Activated CD8-positive, alpha-beta T cell treated with anti-CD3 and anti-CD28 coated beads for 36 hours (primary cell): Measurements from ENCODE around the gene GPR31. TPM values are rescaled to one million over a fixed set of nuclear protein-coding genes. Genes with fewer than 3 reads are reported as not detected.

Source experiments
- ATAC-seq: fragments of 200-7000 bp; cut with Tn5 transposase; one replicate; pipeline ENCODE4 v1.10.0; 2021; ENCODE audit warnings: mild to moderate bottlenecking, moderate library complexity
- CTCF ChIA-PET: fragments of 350-600 bp; sonication (Branson Sonifier 250); formaldehyde crosslinking; loops from one replicate; lab custom pipeline; 2021; ENCODE audit warnings: antibody characterized with exemption; lab: Charles Lee
- POLR2A ChIA-PET: fragments of 350-600 bp; sonication (Branson Sonifier 250); formaldehyde crosslinking; loops from one replicate; lab custom pipeline; 2021; ENCODE audit warnings: antibody characterized with exemption; lab: Charles Lee
- DNase-seq: peaks from one replicate; pipeline ENCODE4 v3.0.0-alpha.2; 2020
- H3K27ac Mint-ChIP-seq: one replicate; pipeline ENCODE4 v1.8.0; 2021; ENCODE audit warnings: mild to moderate bottlenecking, mixed read lengths
- H3K27me3 Mint-ChIP-seq: one replicate; pipeline ENCODE4 v1.8.0; 2021; ENCODE audit warnings: mixed read lengths
- H3K36me3 Mint-ChIP-seq: one replicate; pipeline ENCODE4 v1.8.0; 2021; ENCODE audit warnings: low read depth, mixed read lengths
- H3K4me1 Mint-ChIP-seq: one replicate; pipeline ENCODE4 v1.8.0; 2021; ENCODE audit warnings: low read depth, mixed read lengths
- H3K4me3 Mint-ChIP-seq: one replicate; pipeline ENCODE4 v1.8.0; 2021; ENCODE audit warnings: mild to moderate bottlenecking, moderate library complexity, mixed read lengths
- H3K9me3 Mint-ChIP-seq: one replicate; pipeline ENCODE4 v1.8.0; 2021; ENCODE audit warnings: mixed read lengths
- intact Hi-C: fragments of 100-400 bp; cut with micrococcal nuclease; formaldehyde crosslinking; loops from one replicate; pipeline ENCODE4 v1.10.0; 2022
- total RNA-seq, 2 experiments: library from RNA; stranded (reverse); gene quantifications; one replicate each; pipeline ENCODE4 v1.2.3, GENCODE V29; 2021
- TF ChIP-seq, protein P1 (sequence below): fragments of 200-600 bp; IDR thresholded peaks from one replicate; pipeline ENCODE4 v1.8.0; 2022; ENCODE audit warnings: antibody characterized with exemption, mild to moderate bottlenecking

The GPR31 gene
- total RNA-seq, 2 experiments from 2014 or later: not detected

- ATAC-seq: no peak
- TF ChIP-seq, protein P1, sequence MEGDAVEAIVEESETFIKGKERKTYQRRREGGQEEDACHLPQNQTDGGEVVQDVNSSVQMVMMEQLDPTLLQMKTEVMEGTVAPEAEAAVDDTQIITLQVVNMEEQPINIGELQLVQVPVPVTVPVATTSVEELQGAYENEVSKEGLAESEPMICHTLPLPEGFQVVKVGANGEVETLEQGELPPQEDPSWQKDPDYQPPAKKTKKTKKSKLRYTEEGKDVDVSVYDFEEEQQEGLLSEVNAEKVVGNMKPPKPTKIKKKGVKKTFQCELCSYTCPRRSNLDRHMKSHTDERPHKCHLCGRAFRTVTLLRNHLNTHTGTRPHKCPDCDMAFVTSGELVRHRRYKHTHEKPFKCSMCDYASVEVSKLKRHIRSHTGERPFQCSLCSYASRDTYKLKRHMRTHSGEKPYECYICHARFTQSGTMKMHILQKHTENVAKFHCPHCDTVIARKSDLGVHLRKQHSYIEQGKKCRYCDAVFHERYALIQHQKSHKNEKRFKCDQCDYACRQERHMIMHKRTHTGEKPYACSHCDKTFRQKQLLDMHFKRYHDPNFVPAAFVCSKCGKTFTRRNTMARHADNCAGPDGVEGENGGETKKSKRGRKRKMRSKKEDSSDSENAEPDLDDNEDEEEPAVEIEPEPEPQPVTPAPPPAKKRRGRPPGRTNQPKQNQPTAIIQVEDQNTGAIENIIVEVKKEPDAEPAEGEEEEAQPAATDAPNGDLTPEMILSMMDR: no peak
- CTCF ChIA-PET: no interaction called here
- Mint-ChIP-seq H3K27me3 (peaks cover 5% of the 10 kb centered on the region), H3K4me1 (peaks cover 15% of the 10 kb centered on the region), H3K9me3 (no peaks in the 10 kb centered on the region), H3K27ac (no peak overlapping the region), H3K4me3 (no peak overlapping the region), H3K36me3 (no peaks in the 10 kb centered on the region)
- DNase-seq: no peak
- POLR2A ChIA-PET: no interaction called here
- intact Hi-C loops: no loop called here
These were observed 9.8 kb downstream of the GPR31 start for GRCh38 chr6:167148021-167148420.

GRCh38 chr6:167146977-167147376, 10.8 kb downstream of the GPR31 start:
- H3K36me3 Mint-ChIP-seq: no peaks in the 10 kb centered on the region
- ChIA-PET POLR2A (no interaction called here), CTCF (no interaction called here)
- no peak for ATAC-seq
- intact Hi-C loops: no loop called here
- TF ChIP-seq, protein P1: no peak
- H3K9me3 Mint-ChIP-seq: no peaks in the 10 kb centered on the region
- DNase-seq: no peak
- peaks cover 11% of the 10 kb centered on the region for H3K4me1 Mint-ChIP-seq
- no peak overlapping the region for H3K4me3 Mint-ChIP-seq
- H3K27ac Mint-ChIP-seq: no peak overlapping the region
- peaks cover 5% of the 10 kb centered on the region for H3K27me3 Mint-ChIP-seq

- ChIA-PET CTCF (no interaction called here), POLR2A (no interaction called here)
- intact Hi-C loops: no loop called here
- H3K4me1 Mint-ChIP-seq: peaks cover 8% of the 10 kb centered on the region
- no peak for DNase-seq
- TF ChIP-seq, protein P1: no peak
- no peaks in the 10 kb centered on the region for H3K36me3 Mint-ChIP-seq
- H3K27ac Mint-ChIP-seq: no peak overlapping the region
- peaks cover 5% of the 10 kb centered on the region for H3K27me3 Mint-ChIP-seq
- no peaks in the 10 kb centered on the region for H3K9me3 Mint-ChIP-seq
- no peak overlapping the region for H3K4me3 Mint-ChIP-seq
- no peak for ATAC-seq
These were observed 11.6 kb downstream of the GPR31 start for GRCh38 chr6:167146135-167146534.

GRCh38 chr6:167145461-167145860, 12.3 kb downstream of the GPR31 start:
- TF ChIP-seq, protein P1: no peak
- no peaks in the 10 kb centered on the region for H3K9me3 Mint-ChIP-seq
- no peak for ATAC-seq
- DNase-seq: no peak
- no peak overlapping the region for H3K27ac Mint-ChIP-seq
- ChIA-PET CTCF (interaction anchor here (0.8 kb wide), 1 partner anchor 101 kb away, joined by 3 read pairs; no protein-coding TSS in a partner anchor), POLR2A (interaction anchor here (0.6 kb wide), 1 partner anchor 251 kb away, joined by 3 read pairs; no protein-coding TSS in a partner anchor)
- H3K4me1 Mint-ChIP-seq: peaks cover 3% of the 10 kb centered on the region
- no peak overlapping the region for H3K4me3 Mint-ChIP-seq
- H3K27me3 Mint-ChIP-seq: peaks cover 5% of the 10 kb centered on the region
- H3K36me3 Mint-ChIP-seq: no peaks in the 10 kb centered on the region
- intact Hi-C loops: no loop called here

GRCh38 chr6:167143041-167143440, 14.7 kb downstream of the GPR31 start:
- TF ChIP-seq, protein P1: no peak
- POLR2A ChIA-PET: interaction anchor here (1.1 kb wide), 1 partner anchor 10 kb away, joined by 3 read pairs; no protein-coding TSS in a partner anchor
- no peaks in the 10 kb centered on the region for H3K9me3 Mint-ChIP-seq
- peaks cover 5% of the 10 kb centered on the region for H3K27me3 Mint-ChIP-seq
- H3K4me3 Mint-ChIP-seq: no peak overlapping the region
- peaks cover 3% of the 10 kb centered on the region for H3K4me1 Mint-ChIP-seq
- no peak overlapping the region for H3K27ac Mint-ChIP-seq
- no peak for DNase-seq
- intact Hi-C loops: loop anchor here (5.0 kb wide), 2 partner anchors 141 to 371 kb away; no protein-coding TSS in a partner anchor
- CTCF ChIA-PET: interaction anchor here (1.9 to 4.5 kb wide), 2 partner anchors 87 to 368 kb away, joined by 4 to 33 read pairs; no protein-coding TSS in a partner anchor
- ATAC-seq: no peak
- H3K36me3 Mint-ChIP-seq: no peaks in the 10 kb centered on the region
